ENCODE data around the gene CARD14. TPM values are rescaled to one million over a fixed set of nuclear protein-coding genes. Genes with fewer than 3 reads are reported as not detected.

The CARD14 gene
- total RNA-seq, 1 experiment from 2014 or later, result not detected

DNA sequence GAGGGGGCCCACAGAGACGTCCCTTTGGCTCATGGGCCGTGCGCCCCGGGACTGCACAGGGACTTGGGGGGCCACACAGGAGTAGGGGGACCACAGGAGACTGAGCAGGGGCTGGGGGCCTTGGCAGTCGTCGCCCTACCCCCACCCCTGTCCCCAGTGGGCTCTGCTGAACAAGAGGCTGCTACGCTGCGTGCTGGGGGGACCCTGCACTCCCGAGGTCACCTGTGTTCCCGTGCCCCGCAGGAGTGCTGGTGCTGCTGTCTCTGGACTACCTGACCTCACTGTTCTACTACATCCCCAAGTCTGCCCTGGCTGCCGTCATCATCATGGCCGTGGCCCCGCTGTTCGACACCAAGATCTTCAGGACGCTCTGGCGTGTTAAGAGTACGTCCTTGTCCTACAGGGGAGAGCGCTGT lies 76.4 kb downstream of the CARD14 start:
- ChIA-PET POLR2A (no interaction called here), CTCF (no interaction called here)
- no TSS peak for BruUV-seq (replicated peaks)
- TF ChIP-seq, protein P1, sequence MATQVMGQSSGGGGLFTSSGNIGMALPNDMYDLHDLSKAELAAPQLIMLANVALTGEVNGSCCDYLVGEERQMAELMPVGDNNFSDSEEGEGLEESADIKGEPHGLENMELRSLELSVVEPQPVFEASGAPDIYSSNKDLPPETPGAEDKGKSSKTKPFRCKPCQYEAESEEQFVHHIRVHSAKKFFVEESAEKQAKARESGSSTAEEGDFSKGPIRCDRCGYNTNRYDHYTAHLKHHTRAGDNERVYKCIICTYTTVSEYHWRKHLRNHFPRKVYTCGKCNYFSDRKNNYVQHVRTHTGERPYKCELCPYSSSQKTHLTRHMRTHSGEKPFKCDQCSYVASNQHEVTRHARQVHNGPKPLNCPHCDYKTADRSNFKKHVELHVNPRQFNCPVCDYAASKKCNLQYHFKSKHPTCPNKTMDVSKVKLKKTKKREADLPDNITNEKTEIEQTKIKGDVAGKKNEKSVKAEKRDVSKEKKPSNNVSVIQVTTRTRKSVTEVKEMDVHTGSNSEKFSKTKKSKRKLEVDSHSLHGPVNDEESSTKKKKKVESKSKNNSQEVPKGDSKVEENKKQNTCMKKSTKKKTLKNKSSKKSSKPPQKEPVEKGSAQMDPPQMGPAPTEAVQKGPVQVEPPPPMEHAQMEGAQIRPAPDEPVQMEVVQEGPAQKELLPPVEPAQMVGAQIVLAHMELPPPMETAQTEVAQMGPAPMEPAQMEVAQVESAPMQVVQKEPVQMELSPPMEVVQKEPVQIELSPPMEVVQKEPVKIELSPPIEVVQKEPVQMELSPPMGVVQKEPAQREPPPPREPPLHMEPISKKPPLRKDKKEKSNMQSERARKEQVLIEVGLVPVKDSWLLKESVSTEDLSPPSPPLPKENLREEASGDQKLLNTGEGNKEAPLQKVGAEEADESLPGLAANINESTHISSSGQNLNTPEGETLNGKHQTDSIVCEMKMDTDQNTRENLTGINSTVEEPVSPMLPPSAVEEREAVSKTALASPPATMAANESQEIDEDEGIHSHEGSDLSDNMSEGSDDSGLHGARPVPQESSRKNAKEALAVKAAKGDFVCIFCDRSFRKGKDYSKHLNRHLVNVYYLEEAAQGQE (IDR thresholded peaks at IDR 0.05; ENCODE audit: insufficient read depth in 1 of 2, low read depth in 2 of 2, low read length in 1 of 2), result no peak
- TF ChIP-seq POLR2AphosphoS5 (IDR thresholded peaks at IDR 0.05; ENCODE audit: low read depth, low read length), result no peak
- TF ChIP-seq, protein P2, sequence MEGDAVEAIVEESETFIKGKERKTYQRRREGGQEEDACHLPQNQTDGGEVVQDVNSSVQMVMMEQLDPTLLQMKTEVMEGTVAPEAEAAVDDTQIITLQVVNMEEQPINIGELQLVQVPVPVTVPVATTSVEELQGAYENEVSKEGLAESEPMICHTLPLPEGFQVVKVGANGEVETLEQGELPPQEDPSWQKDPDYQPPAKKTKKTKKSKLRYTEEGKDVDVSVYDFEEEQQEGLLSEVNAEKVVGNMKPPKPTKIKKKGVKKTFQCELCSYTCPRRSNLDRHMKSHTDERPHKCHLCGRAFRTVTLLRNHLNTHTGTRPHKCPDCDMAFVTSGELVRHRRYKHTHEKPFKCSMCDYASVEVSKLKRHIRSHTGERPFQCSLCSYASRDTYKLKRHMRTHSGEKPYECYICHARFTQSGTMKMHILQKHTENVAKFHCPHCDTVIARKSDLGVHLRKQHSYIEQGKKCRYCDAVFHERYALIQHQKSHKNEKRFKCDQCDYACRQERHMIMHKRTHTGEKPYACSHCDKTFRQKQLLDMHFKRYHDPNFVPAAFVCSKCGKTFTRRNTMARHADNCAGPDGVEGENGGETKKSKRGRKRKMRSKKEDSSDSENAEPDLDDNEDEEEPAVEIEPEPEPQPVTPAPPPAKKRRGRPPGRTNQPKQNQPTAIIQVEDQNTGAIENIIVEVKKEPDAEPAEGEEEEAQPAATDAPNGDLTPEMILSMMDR (IDR thresholded peaks at IDR 0.05), result no peak
- no peak for TF ChIP-seq SIN3A (IDR thresholded peaks at IDR 0.05; ENCODE audit: borderline replicate concordance, insufficient read depth, low read depth, low read length)
- no peak for TF ChIP-seq TCF7L2 (IDR thresholded peaks at IDR 0.05; ENCODE audit: low read depth, low read length)
- Histone ChIP-seq H3K27ac (ENCODE audit: low read length) (no peak overlapping the region), H3K4me3 (ENCODE audit: low read depth in 2 of 2, low read length in 2 of 2) (no peak overlapping the region), H3K9me3 (ENCODE audit: control insufficient read depth, insufficient read depth, low read depth, low read length) (no peaks in the 10 kb centered on the region), H3K27me3 (ENCODE audit: control insufficient read depth, insufficient read depth, low read length) (no peaks in the 10 kb centered on the region), H3K36me3 (ENCODE audit: control insufficient read depth, insufficient read depth, low read length) (no peaks in the 10 kb centered on the region), H3K4me1 (ENCODE audit: control insufficient read depth, insufficient read depth, low read length) (no peaks in the 10 kb centered on the region)
- intact Hi-C loops (cut with micrococcal nuclease; ENCODE audit: unreplicated experiment), result no loop called here
- in situ Hi-C loops (cut with HindIII; ENCODE audit: low pct_unique_long_range_greater_than_20kb, low sequenced_read_pairs), result no loop called here
- no peak for ATAC-seq
- DNase-seq (ENCODE audit: low read depth, low spot score), result no peak

DNA sequence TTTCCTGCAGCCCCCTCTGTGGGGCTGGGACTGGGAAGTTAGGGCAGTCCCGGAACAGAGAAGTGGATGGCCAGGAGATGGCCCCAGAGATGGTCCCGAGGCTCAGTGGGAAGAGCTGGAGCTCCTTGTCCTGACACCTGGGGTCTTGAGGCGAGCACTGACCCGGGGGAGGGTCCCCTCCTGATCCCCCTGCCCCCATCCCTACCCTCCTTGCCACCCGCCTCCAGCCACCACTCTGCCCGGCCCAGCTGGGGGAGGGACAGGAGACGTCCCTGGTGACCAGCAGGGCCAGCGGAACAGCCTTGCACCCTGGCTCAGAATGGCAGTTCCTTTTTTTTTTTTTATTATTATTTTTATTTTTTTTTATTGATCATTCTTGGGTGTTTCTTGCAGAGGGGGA lies 76.9 kb downstream of the CARD14 start:
- Histone ChIP-seq H3K9me3 (ENCODE audit: control insufficient read depth, insufficient read depth, low read depth, low read length) (no peaks in the 10 kb centered on the region), H3K4me3 (ENCODE audit: low read depth in 2 of 2, low read length in 2 of 2) (no peak overlapping the region), H3K4me1 (ENCODE audit: control insufficient read depth, insufficient read depth, low read length) (no peaks in the 10 kb centered on the region), H3K36me3 (ENCODE audit: control insufficient read depth, insufficient read depth, low read length) (no peaks in the 10 kb centered on the region), H3K27ac (ENCODE audit: low read length) (no peak overlapping the region), H3K27me3 (ENCODE audit: control insufficient read depth, insufficient read depth, low read length) (no peaks in the 10 kb centered on the region)
- BruUV-seq (replicated peaks), result no TSS peak
- POLR2A ChIA-PET, result no interaction called here
- no peak for ATAC-seq
- CTCF ChIA-PET, result no interaction called here
- DNase-seq (ENCODE audit: low read depth, low spot score), result no peak
- in situ Hi-C loops (cut with HindIII; ENCODE audit: low pct_unique_long_range_greater_than_20kb, low sequenced_read_pairs) (no loop called here), intact Hi-C loops (cut with micrococcal nuclease; ENCODE audit: unreplicated experiment) (no loop called here)
- TF ChIP-seq, protein P1 (IDR thresholded peaks at IDR 0.05; ENCODE audit: insufficient read depth in 1 of 2, low read depth in 2 of 2, low read length in 1 of 2), result no peak
- TF ChIP-seq TCF7L2 (IDR thresholded peaks at IDR 0.05; ENCODE audit: low read depth, low read length) (no peak), SIN3A (IDR thresholded peaks at IDR 0.05; ENCODE audit: borderline replicate concordance, insufficient read depth, low read depth, low read length) (no peak), POLR2AphosphoS5 (IDR thresholded peaks at IDR 0.05; ENCODE audit: low read depth, low read length) (no peak)
- TF ChIP-seq, protein P2 (IDR thresholded peaks at IDR 0.05), result no peak
